Lung (tissue), 12 donors: ENCODE results near the gene GFI1. TPM values are rescaled to one million over a fixed set of nuclear protein-coding genes. Genes with fewer than 3 reads are reported as not detected.

Experiments used
- ATAC-seq: fragments of 200-7000 bp; cut with Tn5 transposase; one replicate; pipeline ENCODE4 v1.9.1; 2020; ENCODE audit warnings: moderate number of reproducible peaks; ENCODE audit not compliant: insufficient read depth, low FRiP score
- DNase-seq, 3 donors: peaks; one replicate each; pipeline ENCODE4 v3.0.0-alpha.2; 2013 to 2017
- H3K27ac ChIP-seq, 2 donors: one replicate each; pipeline ENCODE4 v1.5.1; 2013; ENCODE audit warnings: mild to moderate bottlenecking in 2 of 2, moderate library complexity in 2 of 2, control low read depth in 1 of 2, inconsistent platforms in 1 of 2, low read depth in 1 of 2, low read length in 1 of 2
- H3K27me3 ChIP-seq, 3 donors: one replicate each; pipeline ENCODE4 v1.5.1; 2013; ENCODE audit warnings: low read length in 2 of 3; ENCODE audit not compliant: control insufficient read depth in 3 of 3, insufficient read depth in 3 of 3
- H3K36me3 ChIP-seq, 4 donors: one replicate each; pipeline ENCODE4 v1.5.1; 2013; ENCODE audit warnings: low read length in 4 of 4, mild to moderate bottlenecking in 1 of 4, moderate library complexity in 1 of 4; ENCODE audit not compliant: control insufficient read depth in 4 of 4, insufficient read depth in 4 of 4
- H3K4me1 ChIP-seq, 5 donors: one replicate each; pipeline ENCODE4 v1.5.1; 2013; ENCODE audit warnings: low read length in 5 of 5, mild to moderate bottlenecking in 2 of 5, moderate library complexity in 1 of 5; ENCODE audit not compliant: control insufficient read depth in 5 of 5, insufficient read depth in 5 of 5
- H3K4me3 ChIP-seq: one replicate; pipeline ENCODE4 v1.5.1; 2013; ENCODE audit warnings: mild to moderate bottlenecking, control low read depth, moderate library complexity
- H3K9ac ChIP-seq, 2 donors: one replicate each; pipeline ENCODE4 v1.5.1; 2013; ENCODE audit warnings: low read length in 2 of 2, control low read depth in 1 of 2; ENCODE audit not compliant: insufficient read depth in 1 of 2
- H3K9me3 ChIP-seq, 4 donors: one replicate each; pipeline ENCODE4 v1.5.1; 2013; ENCODE audit warnings: low read length in 3 of 4, mild to moderate bottlenecking in 1 of 4, moderate library complexity in 1 of 4; ENCODE audit not compliant: control insufficient read depth in 4 of 4, insufficient read depth in 3 of 4
- CTCF ChIP-seq: IDR thresholded peaks from 2 replicates; pipeline ENCODE4 v1.5.1; 2012; ENCODE audit warnings: mild to moderate bottlenecking; ENCODE audit errors: control extremely low read depth, extremely low read depth
- WGBS, 2 donors: extraction: QIAGEN DNeasy Blood & Tissue Kit; methylation state at CpG; one replicate each; pipeline ENCODE4 v1.1.7; 2013; 5-methylcytosine and 5-hydroxymethylcytosine counted together
- polyA plus RNA-seq, 2 donors: library from polyadenylated mRNA; stranded (reverse); fragments of 200-250 nt; gene quantifications; one replicate each; pipeline ENCODE4 v1.2.1, GENCODE V29; 2013
- total RNA-seq, 2 donors: library from RNA; depleted of rRNA in 1 of 2; stranded (reverse); fragments of >200 nt in 1 of 2; gene quantifications; one replicate each; pipeline ENCODE4 v1.2.1, GENCODE V29; 2014 to 2021
- donor health status: control.
- donor health status: control.
- donor health status: Bipolar disorder and iron deficiency.
- donor health status: healthy.
- donor health status: DM: yes; HTN: yes; CAD: no.

Gene GFI1
- total and polyA plus RNA-seq, 4 donors: 0.59 to 2.5 (median 1.9) TPM

GRCh38 chr1:92509619-92510018 is 22.9 kb upstream of the GFI1 start:
- no peaks in the 10 kb centered on the region for H3K27me3 ChIP-seq
- H3K4me1 ChIP-seq: no peaks in the 10 kb centered on the region
- ATAC-seq (no peak), DNase-seq (no peak)
- H3K4me3 ChIP-seq: no peak overlapping the region
- H3K9me3 ChIP-seq: no peaks in the 10 kb centered on the region
- no peak overlapping the region for H3K27ac ChIP-seq
- WGBS, 2 donors: 95 to 96% methylated on average over 1 of the region's 1 CpG
- no peak overlapping the region for H3K9ac ChIP-seq
- no peaks in the 10 kb centered on the region for H3K36me3 ChIP-seq
- TF ChIP-seq CTCF: no peak

GRCh38 chr1:92505015-92505692 is 18.4 kb upstream of the GFI1 start:
- no peak overlapping the region for H3K4me3 ChIP-seq
- WGBS, 2 donors: 67 to 70% methylated on average over 6 of the region's 6 CpGs
- no peak overlapping the region for H3K9ac ChIP-seq
- no peaks in the 10 kb centered on the region for H3K9me3 ChIP-seq
- no peak overlapping the region for H3K27ac ChIP-seq
- ATAC-seq: no peak
- no peaks in the 10 kb centered on the region for H3K27me3 ChIP-seq
- H3K4me1 ChIP-seq: no peaks in the 10 kb centered on the region
- no peak for TF ChIP-seq CTCF
- no peak for DNase-seq
- no peaks in the 10 kb centered on the region for H3K36me3 ChIP-seq

GRCh38 chr1:92504291-92505014 is 17.7 kb upstream of the GFI1 start:
- Histone ChIP-seq H3K9ac (no peak overlapping the region), H3K4me1 (no peaks in the 10 kb centered on the region), H3K9me3 (no peaks in the 10 kb centered on the region), H3K4me3 (no peak overlapping the region), H3K27me3 (no peaks in the 10 kb centered on the region), H3K36me3 (no peaks in the 10 kb centered on the region), H3K27ac (no peak overlapping the region)
- 72 to 75% methylated on average over 8 of the region's 8 CpGs for WGBS, 2 donors
- no peak for DNase-seq
- no peak for TF ChIP-seq CTCF
- ATAC-seq: no peak
